HG03469 (cell line): Measurements from ENCODE around the gene TIGIT.

Experiments
- ATAC-seq: cut with Tn5 transposase; IDR thresholded peaks from one replicate; pipeline ENCODE4 v1.9.1; 2021; ENCODE audit warnings: mild to moderate bottlenecking, moderate library complexity, moderate number of reproducible peaks; ENCODE audit not compliant: unreplicated experiment

Gene TIGIT

GRCh38 chr3:114350690-114351089, 56.9 kb downstream of the TIGIT start:
- ATAC-seq: no peak

DNA sequence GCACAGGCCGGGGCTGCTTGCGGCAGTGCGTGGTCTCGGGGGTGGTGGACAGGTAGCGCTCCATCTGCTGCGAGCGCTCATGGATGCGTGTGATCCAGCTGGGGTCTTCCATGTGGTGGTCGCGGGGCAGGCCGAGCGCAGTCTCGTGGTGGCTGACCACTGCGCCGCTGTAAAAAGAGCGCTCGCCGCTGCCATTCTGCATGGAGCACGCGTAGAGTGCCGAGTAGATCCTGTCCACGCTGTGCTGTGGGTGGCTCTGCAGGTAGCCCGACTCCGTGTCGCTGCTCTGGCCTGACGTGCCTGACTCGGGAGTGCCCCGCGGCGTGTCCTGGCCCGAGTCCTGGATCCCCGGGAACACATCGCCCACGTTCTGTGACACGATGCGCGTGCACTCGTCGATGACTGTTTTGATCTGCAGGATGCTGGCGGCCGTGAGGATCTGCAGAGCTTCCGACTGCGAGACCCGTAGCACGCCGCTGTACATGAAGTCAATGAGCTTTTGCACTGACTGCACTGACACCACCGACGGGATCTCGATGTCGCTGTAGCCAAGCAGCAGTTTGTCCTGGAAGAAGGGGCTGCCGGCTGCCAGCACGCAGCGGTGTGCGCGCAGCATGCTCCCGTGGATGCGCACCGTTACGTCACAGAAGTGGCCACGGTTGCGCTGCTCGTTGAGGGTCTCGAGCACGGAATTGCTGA, 57.4 kb downstream of the TIGIT start:
- ATAC-seq: no peak

- ATAC-seq: no peak
Observed at GRCh38 chr3:114351822-114352145, 58.0 kb downstream of the TIGIT start.

DNA sequence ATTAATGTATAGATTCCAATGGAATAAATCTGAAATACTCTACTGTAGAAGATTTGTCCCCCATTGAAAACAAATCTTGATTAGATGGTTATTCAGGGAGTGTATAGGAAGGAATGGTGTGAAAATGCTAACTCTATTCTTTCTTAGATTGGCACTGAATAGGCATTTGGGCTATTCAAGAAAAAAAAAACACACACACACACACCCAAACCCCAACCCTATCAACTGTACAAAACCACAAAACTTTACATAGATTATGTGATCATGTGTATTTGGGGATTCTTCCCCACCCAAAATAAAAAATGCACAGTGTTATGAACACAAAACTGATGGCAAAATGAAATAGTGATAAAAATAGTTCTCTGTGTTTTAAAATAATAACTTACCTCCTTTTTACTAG, 61.8 kb downstream of the TIGIT start:
- no peak for ATAC-seq

GRCh38 chr3:114356066-114356465, 62.2 kb downstream of the TIGIT start:
- no peak for ATAC-seq

DNA sequence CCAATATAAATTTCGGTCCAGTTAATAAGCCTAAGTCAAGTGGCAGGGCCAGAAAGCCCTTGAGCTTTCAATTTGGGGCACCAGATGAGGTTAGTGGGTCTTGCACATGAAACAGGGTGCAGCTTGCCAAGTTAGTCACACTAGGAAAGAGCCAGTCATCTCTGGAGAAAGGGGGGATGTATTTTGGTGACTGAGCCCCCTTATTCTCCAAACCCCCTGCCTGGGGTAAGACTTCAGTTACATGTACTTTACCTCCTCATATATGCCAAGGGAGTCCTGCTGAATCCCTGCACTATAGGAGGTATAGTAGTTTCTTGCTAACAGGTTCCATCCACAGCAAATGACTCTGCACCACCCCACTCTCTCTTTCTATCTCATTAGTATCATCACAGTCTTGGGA, 62.7 kb downstream of the TIGIT start:
- ATAC-seq: no peak
